HepG2 (cell line): ENCODE results near the gene SLITRK2. TPM values are rescaled to one million over a fixed set of nuclear protein-coding genes. Genes with fewer than 3 reads are reported as not detected.

Experiments used
- ATAC-seq: fragments of 200-7000 bp; cut with Tn5 transposase; 3 replicates; pipeline ENCODE4 v1.9.1; 2020; ENCODE audit warnings: mild to moderate bottlenecking, moderate library complexity
- BruUV-seq: library from RNA; stranded (reverse); fragments of 400-500 nt; replicated peaks from 2 replicates; lab custom pipeline; 2021; lab: Mats Ljungman, UMichigan
- CTCF ChIA-PET: fragments of 300-600 bp; formaldehyde crosslinking; extraction: SDS; loops from one replicate; lab custom pipeline; 2021; ENCODE audit warnings: low total read pairs, inconsistent platforms, low intra/inter-chr PET ratio; lab: Yijun Ruan, JAX
- POLR2A ChIA-PET: fragments of 350-600 bp; sonication (Branson Sonifier 250); formaldehyde crosslinking; loops from one replicate; lab custom pipeline; 2020; ENCODE audit warnings: antibody characterized with exemption, inconsistent platforms; lab: Yijun Ruan, JAX
- DNase-seq: peaks from one replicate; pipeline ENCODE4 v3.0.0-alpha.2; 2015; ENCODE audit warnings: low spot score
- FAIRE-seq: peaks from 3 replicates; lab custom pipeline; 2011; peaks lifted over from hg19 to GRCh38; lab: Jason Lieb, UNC
- H2AFZ ChIP-seq: one replicate; pipeline ENCODE4 v1.6.1; 2011; ENCODE audit warnings: low read length, inconsistent platforms
- H3K27ac ChIP-seq: fragments of 300-600 bp; 3 replicates; pipeline ENCODE4 v1.8.0; 2011; ENCODE audit warnings: mixed run types, mild to moderate bottlenecking, mixed read lengths, low read length, inconsistent platforms; ENCODE audit not compliant: insufficient read depth; ENCODE audit errors: extremely low read length
- H3K27me3 ChIP-seq, 2 experiments: fragments of 200-600 bp in 1 of 2; 2 replicates in 1 of 2; 3 replicates in 1 of 2; pipeline versions ENCODE4 v1.6.0 to v1.8.0; 2011; ENCODE audit warnings: low read length in 2 of 2, mild to moderate bottlenecking in 2 of 2, moderate library complexity in 2 of 2, inconsistent platforms in 1 of 2; ENCODE audit not compliant: insufficient read depth in 2 of 2, control insufficient read depth in 1 of 2
- H3K36me3 ChIP-seq, 2 experiments: fragments of 200-600 bp in 1 of 2; replicated peaks in 1 of 2; 2 replicates in 1 of 2; 3 replicates in 1 of 2; pipeline versions ENCODE4 v1.5.1 to v1.8.0; 2011; ENCODE audit warnings: low read length in 2 of 2, inconsistent platforms in 1 of 2; ENCODE audit not compliant: insufficient read depth in 2 of 2, control insufficient read depth in 1 of 2
- H3K4me1 ChIP-seq: 2 replicates; pipeline ENCODE4 v1.5.1; 2012; ENCODE audit warnings: low read length, inconsistent platforms; ENCODE audit not compliant: insufficient read depth
- H3K4me2 ChIP-seq: 2 replicates; pipeline ENCODE4 v1.6.0; 2011; ENCODE audit warnings: low read depth, low read length, inconsistent platforms
- H3K4me3 ChIP-seq, 3 experiments: fragments of 200-600 bp in 1 of 3; sonication (generic), shearing (Covaris generic) in 1 of 3; replicated peaks in 1 of 3; 2 replicates each; pipeline ENCODE4 v1.5.1; 2011 to 2016; ENCODE audit warnings: low read length in 3 of 3, inconsistent platforms in 2 of 3, low read depth in 2 of 3, mild to moderate bottlenecking in 2 of 3, control low read depth in 1 of 3, mixed read lengths in 1 of 3; ENCODE audit not compliant: insufficient read depth in 1 of 3
- H3K79me2 ChIP-seq: one replicate; pipeline ENCODE4 v1.6.1; 2011; ENCODE audit warnings: low read length, inconsistent platforms; ENCODE audit not compliant: insufficient read depth
- H3K9ac ChIP-seq: 2 replicates; pipeline ENCODE4 v1.6.0; 2011; ENCODE audit warnings: mild to moderate bottlenecking, low read depth, low read length, inconsistent platforms; ENCODE audit not compliant: insufficient read depth
- H3K9me3 ChIP-seq: 2 replicates; pipeline ENCODE4 v1.5.1; 2012; ENCODE audit warnings: mild to moderate bottlenecking, low read length
- H4K20me1 ChIP-seq: 2 replicates; pipeline ENCODE4 v1.6.0; 2011; ENCODE audit warnings: inconsistent platforms, mild to moderate bottlenecking, low read length, moderate library complexity; ENCODE audit not compliant: insufficient read depth
- REPIN1 ChIP-seq: sonication (generic); formaldehyde crosslinking; IDR thresholded peaks from 2 replicates; pipeline ENCODE4 v1.8.0; 2022; ENCODE audit warnings: missing genetic modification reagents, low read depth, mild to moderate bottlenecking, borderline replicate concordance
- YEATS4 ChIP-seq: sonication (generic); formaldehyde crosslinking; IDR thresholded peaks from 2 replicates; pipeline ENCODE4 v1.4.0; 2020; ENCODE audit warnings: missing genetic modification reagents, borderline replicate concordance
- ZSCAN25 ChIP-seq: sonication (generic); formaldehyde crosslinking; IDR thresholded peaks from 2 replicates; pipeline ENCODE4 v1.8.0; 2022; ENCODE audit warnings: mild to moderate bottlenecking, missing genetic modification reagents
- WGBS: methylation state at CpG from one replicate; pipeline ENCODE4 v1.1.6; 2017; ENCODE audit warnings: low lambda C conversion rate; 5-methylcytosine and 5-hydroxymethylcytosine counted together
- in situ Hi-C: cut with HindIII; loops from 2 replicates; pipeline ENCODE4 v1.10.0; 2017; ENCODE audit warnings: low pct_unique_long_range_greater_than_20kb; ENCODE audit not compliant: extremely low pct_ligation_motif_present
- intact Hi-C: fragments of 100-400 bp; cut with micrococcal nuclease; formaldehyde crosslinking; loops from one replicate; pipeline ENCODE4 v1.10.0; 2022; ENCODE audit not compliant: unreplicated experiment
- polyA plus RNA-seq, 8 experiments: library from polyadenylated mRNA; depleted of rRNA in 3 of 8; stranded (reverse) in 7 of 8; unstranded in 1 of 8; fragments of >200 nt; fragmentation: Illumina TruSeq in 4 of 8; extraction: Trizol in 4 of 8; gene quantifications; 2 replicates each; pipeline versions ENCODE4 v1.2.1 to v1.2.3, GENCODE V29; 2011 to 2016; ENCODE audit warnings: low read depth in 4 of 8, missing spikeins in 1 of 8, mixed read lengths in 1 of 8; ENCODE audit not compliant: insufficient read depth in 1 of 8
- total RNA-seq, 5 experiments: library from RNA; depleted of rRNA; stranded (reverse); fragments of >200 nt; fragmentation: Illumina TruSeq; extraction: Trizol; gene quantifications; 2 replicates each; pipeline ENCODE4 v1.2.3, GENCODE V29; 2016; ENCODE audit warnings: low read depth in 1 of 5
- TF ChIP-seq, protein P1 (sequence below): sonication (generic); formaldehyde crosslinking; IDR thresholded peaks from 2 replicates; pipeline ENCODE4 v1.5.1; 2020; ENCODE audit warnings: mild to moderate bottlenecking, missing genetic modification reagents, borderline replicate concordance

Gene SLITRK2
- total and polyA plus RNA-seq, 2 of the 13 experiments (the other 11 are each of a cell fraction or from before 2014, with no cell fraction given) = not detected

DNA sequence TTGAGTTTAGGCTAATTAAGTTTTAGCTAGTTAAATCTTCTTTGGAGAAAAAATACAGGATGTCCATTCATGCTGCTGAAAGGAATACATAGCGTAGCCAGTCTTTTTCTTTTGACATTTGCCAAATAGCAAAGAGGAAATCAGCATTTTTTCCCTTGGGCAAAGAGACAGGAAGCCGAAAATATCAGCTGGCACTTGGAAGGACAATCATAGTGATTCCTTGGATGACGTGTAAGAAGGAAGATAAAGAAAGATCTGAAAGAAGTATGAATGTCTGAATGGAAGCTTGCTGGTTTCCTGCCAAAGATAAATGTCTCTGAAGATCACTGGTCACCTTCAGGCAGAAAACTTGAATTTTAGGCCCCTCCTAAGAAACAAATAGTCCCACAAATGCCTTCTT is 44.2 kb downstream of the SLITRK2 start:
- Histone ChIP-seq H3K27ac (no peak overlapping the region), H2AFZ (no peak overlapping the region), H3K79me2 (no peaks in the 10 kb centered on the region), H3K9me3 (peaks cover 32% of the 10 kb centered on the region; the same call in 1 of the 2 replicates), H3K36me3 (no peaks in the 10 kb centered on the region), H3K4me1 (no peaks in the 10 kb centered on the region), H3K27me3 (no peaks in the 10 kb centered on the region), H3K4me2 (no peak overlapping the region), H4K20me1 (no peaks in the 10 kb centered on the region), H3K9ac (no peak overlapping the region), H3K4me3 (no peak overlapping the region)
- no peak for DNase-seq
- TF ChIP-seq ZSCAN25 (CRISPR knock-in tag) (no peak), YEATS4 (CRISPR knock-in tag) (no peak), REPIN1 (no peak)
- TF ChIP-seq, protein P1, sequence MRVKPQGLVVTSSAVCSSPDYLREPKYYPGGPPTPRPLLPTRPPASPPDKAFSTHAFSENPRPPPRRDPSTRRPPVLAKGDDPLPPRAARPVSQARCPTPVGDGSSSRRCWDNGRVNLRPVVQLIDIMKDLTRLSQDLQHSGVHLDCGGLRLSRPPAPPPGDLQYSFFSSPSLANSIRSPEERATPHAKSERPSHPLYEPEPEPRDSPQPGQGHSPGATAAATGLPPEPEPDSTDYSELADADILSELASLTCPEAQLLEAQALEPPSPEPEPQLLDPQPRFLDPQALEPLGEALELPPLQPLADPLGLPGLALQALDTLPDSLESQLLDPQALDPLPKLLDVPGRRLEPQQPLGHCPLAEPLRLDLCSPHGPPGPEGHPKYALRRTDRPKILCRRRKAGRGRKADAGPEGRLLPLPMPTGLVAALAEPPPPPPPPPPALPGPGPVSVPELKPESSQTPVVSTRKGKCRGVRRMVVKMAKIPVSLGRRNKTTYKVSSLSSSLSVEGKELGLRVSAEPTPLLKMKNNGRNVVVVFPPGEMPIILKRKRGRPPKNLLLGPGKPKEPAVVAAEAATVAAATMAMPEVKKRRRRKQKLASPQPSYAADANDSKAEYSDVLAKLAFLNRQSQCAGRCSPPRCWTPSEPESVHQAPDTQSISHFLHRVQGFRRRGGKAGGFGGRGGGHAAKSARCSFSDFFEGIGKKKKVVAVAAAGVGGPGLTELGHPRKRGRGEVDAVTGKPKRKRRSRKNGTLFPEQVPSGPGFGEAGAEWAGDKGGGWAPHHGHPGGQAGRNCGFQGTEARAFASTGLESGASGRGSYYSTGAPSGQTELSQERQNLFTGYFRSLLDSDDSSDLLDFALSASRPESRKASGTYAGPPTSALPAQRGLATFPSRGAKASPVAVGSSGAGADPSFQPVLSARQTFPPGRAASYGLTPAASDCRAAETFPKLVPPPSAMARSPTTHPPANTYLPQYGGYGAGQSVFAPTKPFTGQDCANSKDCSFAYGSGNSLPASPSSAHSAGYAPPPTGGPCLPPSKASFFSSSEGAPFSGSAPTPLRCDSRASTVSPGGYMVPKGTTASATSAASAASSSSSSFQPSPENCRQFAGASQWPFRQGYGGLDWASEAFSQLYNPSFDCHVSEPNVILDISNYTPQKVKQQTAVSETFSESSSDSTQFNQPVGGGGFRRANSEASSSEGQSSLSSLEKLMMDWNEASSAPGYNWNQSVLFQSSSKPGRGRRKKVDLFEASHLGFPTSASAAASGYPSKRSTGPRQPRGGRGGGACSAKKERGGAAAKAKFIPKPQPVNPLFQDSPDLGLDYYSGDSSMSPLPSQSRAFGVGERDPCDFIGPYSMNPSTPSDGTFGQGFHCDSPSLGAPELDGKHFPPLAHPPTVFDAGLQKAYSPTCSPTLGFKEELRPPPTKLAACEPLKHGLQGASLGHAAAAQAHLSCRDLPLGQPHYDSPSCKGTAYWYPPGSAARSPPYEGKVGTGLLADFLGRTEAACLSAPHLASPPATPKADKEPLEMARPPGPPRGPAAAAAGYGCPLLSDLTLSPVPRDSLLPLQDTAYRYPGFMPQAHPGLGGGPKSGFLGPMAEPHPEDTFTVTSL = no peak
- 5% methylated on average over 3 of the region's 3 CpGs for WGBS
- intact Hi-C loops (no loop called here), in situ Hi-C loops (no loop called here)
- BruUV-seq = no TSS peak
- no peak for ATAC-seq
- POLR2A ChIA-PET = no interaction called here
- no peak for FAIRE-seq
- CTCF ChIA-PET = no interaction called here
